ENCODE data around the gene SH2D3C.
A peak's percentile ranks its signal among the peaks of the same experiment; 100 is the strongest.

SH2D3C gene

GRCh38 chr9:127716412-127716811 lies 62.1 kb downstream of the SH2D3C start:
- no peaks in the 10 kb centered on the region for H3K9me3 Mint-ChIP-seq
- H3K27ac Mint-ChIP-seq, result peak overlapping the region; percentile 82
- H3K36me3 Mint-ChIP-seq, result peaks cover 1% of the 10 kb centered on the region

GRCh38 chr9:127715470-127716337 lies 62.8 kb downstream of the SH2D3C start, which contains the start of the genes PTRH1 and TTC16:
TSS of gene PTRH1 (minus strand) at chr9:127715663. CDS start at chr9:127715639, 24 bp downstream.
TSS of gene TTC16 (plus strand) at chr9:127716079. CDS start at chr9:127716146, 67 bp downstream.
- H3K27ac Mint-ChIP-seq, result peak within 1 kb of the TSS; percentile 82
- peak within 1 kb of the TSS; percentile 91 for H3K4me3 Mint-ChIP-seq
- peak; percentile 98 for ATAC-seq
- no peaks in the 10 kb centered on the region for H3K9me3 Mint-ChIP-seq
- H3K27me3 Mint-ChIP-seq, result no peaks in the 10 kb centered on the region
- H3K36me3 Mint-ChIP-seq, result peaks cover 5% of the 10 kb centered on the region
- H3K4me1 Mint-ChIP-seq, result peaks cover 31% of the 10 kb centered on the region

More at GRCh38 chr9:127716412-127716811, 62.1 kb downstream of the SH2D3C start:
- ATAC-seq, result no peak
- H3K4me3 Mint-ChIP-seq, result peak overlapping the region; percentile 91
- H3K27me3 Mint-ChIP-seq, result no peaks in the 10 kb centered on the region
- peaks cover 24% of the 10 kb centered on the region for H3K4me1 Mint-ChIP-seq

- H3K4me3 Mint-ChIP-seq, result peak overlapping the region; percentile 91
- no peaks in the 10 kb centered on the region for H3K27me3 Mint-ChIP-seq
- H3K36me3 Mint-ChIP-seq, result peaks cover 5% of the 10 kb centered on the region
- H3K9me3 Mint-ChIP-seq, result no peaks in the 10 kb centered on the region
- ATAC-seq, result peak; percentile 1
- H3K4me1 Mint-ChIP-seq, result peaks cover 38% of the 10 kb centered on the region
- peak overlapping the region; percentile 82 for H3K27ac Mint-ChIP-seq
Measured at GRCh38 chr9:127714951-127715469, 63.5 kb downstream of the SH2D3C start.

- Mint-ChIP-seq H3K27ac (peak overlapping the region; percentile 82), H3K27me3 (no peaks in the 10 kb centered on the region), H3K4me3 (peak overlapping the region; percentile 91), H3K4me1 (peaks cover 38% of the 10 kb centered on the region), H3K36me3 (peaks cover 5% of the 10 kb centered on the region), H3K9me3 (no peaks in the 10 kb centered on the region)
- no peak for ATAC-seq
Measured at GRCh38 chr9:127714020-127714750, 64.3 kb downstream of the SH2D3C start.

- Mint-ChIP-seq H3K36me3 (peaks cover 11% of the 10 kb centered on the region), H3K27me3 (no peaks in the 10 kb centered on the region), H3K4me3 (no peak overlapping the region), H3K27ac (no peak overlapping the region), H3K9me3 (no peaks in the 10 kb centered on the region), H3K4me1 (peaks cover 39% of the 10 kb centered on the region)
- no peak for ATAC-seq
Measured at GRCh38 chr9:127712867-127713266, 65.6 kb downstream of the SH2D3C start.

- ATAC-seq, result no peak
- Mint-ChIP-seq H3K27ac (no peak overlapping the region), H3K4me3 (no peak overlapping the region), H3K4me1 (peaks cover 44% of the 10 kb centered on the region), H3K9me3 (no peaks in the 10 kb centered on the region), H3K27me3 (no peaks in the 10 kb centered on the region), H3K36me3 (peaks cover 11% of the 10 kb centered on the region)
Measured at GRCh38 chr9:127712371-127712770, 66.1 kb downstream of the SH2D3C start.

- Mint-ChIP-seq H3K4me3 (no peak overlapping the region), H3K36me3 (peaks cover 11% of the 10 kb centered on the region), H3K27me3 (no peaks in the 10 kb centered on the region), H3K4me1 (peaks cover 47% of the 10 kb centered on the region), H3K9me3 (no peaks in the 10 kb centered on the region), H3K27ac (no peak overlapping the region)
- ATAC-seq, result no peak
Measured at GRCh38 chr9:127711831-127712274, 66.6 kb downstream of the SH2D3C start.

GRCh38 chr9:127711226-127711701 lies 67.2 kb downstream of the SH2D3C start:
- peaks cover 45% of the 10 kb centered on the region for H3K4me1 Mint-ChIP-seq
- H3K36me3 Mint-ChIP-seq, result peaks cover 11% of the 10 kb centered on the region
- no peak overlapping the region for H3K4me3 Mint-ChIP-seq
- no peaks in the 10 kb centered on the region for H3K27me3 Mint-ChIP-seq
- no peaks in the 10 kb centered on the region for H3K9me3 Mint-ChIP-seq
- no peak for ATAC-seq
- H3K27ac Mint-ChIP-seq, result no peak overlapping the region

GRCh38 chr9:127710204-127710783 lies 68.2 kb downstream of the SH2D3C start:
- no peak overlapping the region for H3K27ac Mint-ChIP-seq
- no peaks in the 10 kb centered on the region for H3K9me3 Mint-ChIP-seq
- ATAC-seq, result no peak
- no peak overlapping the region for H3K4me3 Mint-ChIP-seq
- peaks cover 11% of the 10 kb centered on the region for H3K36me3 Mint-ChIP-seq
- no peaks in the 10 kb centered on the region for H3K27me3 Mint-ChIP-seq
- peaks cover 35% of the 10 kb centered on the region for H3K4me1 Mint-ChIP-seq

GRCh38 chr9:127708952-127709587 lies 69.4 kb downstream of the SH2D3C start:
- no peaks in the 10 kb centered on the region for H3K9me3 Mint-ChIP-seq
- ATAC-seq, result no peak
- peaks cover 27% of the 10 kb centered on the region for H3K4me1 Mint-ChIP-seq
- no peaks in the 10 kb centered on the region for H3K27me3 Mint-ChIP-seq
- H3K4me3 Mint-ChIP-seq, result no peak overlapping the region
- peaks cover 11% of the 10 kb centered on the region for H3K36me3 Mint-ChIP-seq
- no peak overlapping the region for H3K27ac Mint-ChIP-seq

GRCh38 chr9:127707766-127708165 lies 70.7 kb downstream of the SH2D3C start:
- no peaks in the 10 kb centered on the region for H3K27me3 Mint-ChIP-seq
- H3K4me3 Mint-ChIP-seq, result no peak overlapping the region
- H3K36me3 Mint-ChIP-seq, result peaks cover 11% of the 10 kb centered on the region
- no peak overlapping the region for H3K27ac Mint-ChIP-seq
- peak; percentile 59 for ATAC-seq
- no peaks in the 10 kb centered on the region for H3K9me3 Mint-ChIP-seq
- peaks cover 27% of the 10 kb centered on the region for H3K4me1 Mint-ChIP-seq

GRCh38 chr9:127706836-127707241 lies 71.6 kb downstream of the SH2D3C start, which contains the start of gene CFAP157:
TSS of gene CFAP157 (plus strand) at chr9:127706988. CDS start at chr9:127707032, 44 bp downstream.
- ATAC-seq, result no peak
- Mint-ChIP-seq H3K4me1 (peaks cover 27% of the 10 kb centered on the region), H3K27ac (no peak within 1 kb of the TSS), H3K9me3 (no peaks in the 10 kb centered on the region), H3K27me3 (no peaks in the 10 kb centered on the region), H3K36me3 (peaks cover 11% of the 10 kb centered on the region), H3K4me3 (no peak within 1 kb of the TSS)

GRCh38 chr9:127705577-127706379 lies 72.7 kb downstream of the SH2D3C start:
- Mint-ChIP-seq H3K4me3 (no peak overlapping the region), H3K27me3 (no peaks in the 10 kb centered on the region), H3K9me3 (no peaks in the 10 kb centered on the region), H3K36me3 (peaks cover 5% of the 10 kb centered on the region), H3K27ac (no peak overlapping the region), H3K4me1 (peaks cover 16% of the 10 kb centered on the region)
- ATAC-seq, result no peak
